Cardiac fibroblast (primary cell): ENCODE measurements around the gene ZFR.

ENCODE experiments used
- DNase-seq, 2 donors: peaks; one replicate each; pipeline versions ENCODE4 v3.0.0 to v3.0.0-alpha.2; 2010; ENCODE audit warnings: low read depth in 2 of 2
- H3K4me3 ChIP-seq, 2 donors: replicated peaks in 1 of 2; 1 replicate in 1 of 2; 2 replicates in 1 of 2; pipeline ENCODE4 v1.5.1; 2011; ENCODE audit warnings: low read depth in 2 of 2, low read length in 2 of 2, mild to moderate bottlenecking in 2 of 2, moderate library complexity in 1 of 2
- CTCF ChIP-seq: IDR thresholded peaks from one replicate; pipeline ENCODE4 v1.5.1; 2011; ENCODE audit warnings: low read depth, mild to moderate bottlenecking, low read length, inconsistent platforms

Gene ZFR

GRCh38 chr5:32450952-32451351 lies 6.4 kb upstream of the ZFR start:
- no peak overlapping the region for H3K4me3 ChIP-seq
- TF ChIP-seq CTCF, result no peak
- DNase-seq, result no peak

- no peak for TF ChIP-seq CTCF
- no peak for DNase-seq
- no peak overlapping the region for H3K4me3 ChIP-seq
These were observed 4.7 kb upstream of the ZFR start for GRCh38 chr5:32449262-32449661.

GRCh38 chr5:32446630-32447029 lies 2.1 kb upstream of the ZFR start:
- H3K4me3 ChIP-seq, result no peak overlapping the region
- DNase-seq, result no peak

GRCh38 chr5:32445831-32446614 lies 1.5 kb upstream of the ZFR start:
- no peak for TF ChIP-seq CTCF
- no peak overlapping the region for H3K4me3 ChIP-seq
- DNase-seq, result no peak

More at GRCh38 chr5:32446630-32447029, 2.1 kb upstream of the ZFR start:
- TF ChIP-seq CTCF, result no peak

GRCh38 chr5:32445287-32445758 lies 783 bp upstream of the ZFR start:
- H3K4me3 ChIP-seq, result peak overlapping the region; percentile 78 to 81

GRCh38 chr5:32443541-32444430 lies 754 bp downstream of the ZFR start:
- H3K4me3 ChIP-seq, result peak overlapping the region; percentile 78 to 81
- TF ChIP-seq CTCF, result no peak
- peak; percentile 42 to 49 for DNase-seq

More at GRCh38 chr5:32445287-32445758, 783 bp upstream of the ZFR start:
- DNase-seq, result no peak
- no peak for TF ChIP-seq CTCF
